Measurements from ENCODE around the gene UCK1. TPM values are rescaled to one million over a fixed set of nuclear protein-coding genes. Genes with fewer than 3 reads are reported as not detected.
"Not testable (repeated sequence)": the region's sequence is repeated elsewhere in the genome, so short reads cannot be mapped to it uniquely, and the experiment has no call there.

The UCK1 gene
- total RNA-seq, 1 donor from 2014 or later = 23.0 TPM

DNA sequence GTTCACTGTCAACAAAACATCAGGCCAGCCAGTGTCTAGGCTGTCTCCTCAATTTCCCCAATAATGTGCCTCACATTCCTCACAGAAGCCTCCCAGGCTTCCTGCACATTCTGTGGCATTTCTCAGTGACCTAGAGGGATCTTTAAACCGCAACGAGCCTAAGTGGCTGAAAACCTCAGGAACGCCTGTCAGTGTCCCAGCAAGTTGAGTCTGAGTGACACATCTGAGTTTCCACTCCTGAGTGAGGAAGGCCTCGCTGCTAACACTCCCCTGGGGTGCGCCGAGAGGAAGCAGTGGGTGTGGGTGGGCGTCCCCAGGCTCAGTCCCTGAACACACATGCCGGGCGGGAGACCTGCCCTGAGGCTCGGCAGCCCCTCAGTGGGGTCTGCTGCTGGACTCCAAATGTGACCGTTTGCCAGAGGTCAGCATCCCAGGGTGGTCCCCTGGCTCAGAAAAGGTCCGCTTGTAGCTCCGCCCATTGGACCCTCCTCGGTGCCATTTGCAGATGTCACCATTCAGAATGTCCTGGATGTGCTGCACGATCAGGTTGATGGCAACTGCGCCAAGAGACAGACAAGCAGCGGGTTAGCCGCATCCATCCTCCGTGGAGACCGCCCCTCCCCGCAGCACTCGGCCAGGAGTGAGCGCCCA lies 6.3 kb downstream of the UCK1 start:
- intact Hi-C loops (cut with micrococcal nuclease) = no loop called here

DNA sequence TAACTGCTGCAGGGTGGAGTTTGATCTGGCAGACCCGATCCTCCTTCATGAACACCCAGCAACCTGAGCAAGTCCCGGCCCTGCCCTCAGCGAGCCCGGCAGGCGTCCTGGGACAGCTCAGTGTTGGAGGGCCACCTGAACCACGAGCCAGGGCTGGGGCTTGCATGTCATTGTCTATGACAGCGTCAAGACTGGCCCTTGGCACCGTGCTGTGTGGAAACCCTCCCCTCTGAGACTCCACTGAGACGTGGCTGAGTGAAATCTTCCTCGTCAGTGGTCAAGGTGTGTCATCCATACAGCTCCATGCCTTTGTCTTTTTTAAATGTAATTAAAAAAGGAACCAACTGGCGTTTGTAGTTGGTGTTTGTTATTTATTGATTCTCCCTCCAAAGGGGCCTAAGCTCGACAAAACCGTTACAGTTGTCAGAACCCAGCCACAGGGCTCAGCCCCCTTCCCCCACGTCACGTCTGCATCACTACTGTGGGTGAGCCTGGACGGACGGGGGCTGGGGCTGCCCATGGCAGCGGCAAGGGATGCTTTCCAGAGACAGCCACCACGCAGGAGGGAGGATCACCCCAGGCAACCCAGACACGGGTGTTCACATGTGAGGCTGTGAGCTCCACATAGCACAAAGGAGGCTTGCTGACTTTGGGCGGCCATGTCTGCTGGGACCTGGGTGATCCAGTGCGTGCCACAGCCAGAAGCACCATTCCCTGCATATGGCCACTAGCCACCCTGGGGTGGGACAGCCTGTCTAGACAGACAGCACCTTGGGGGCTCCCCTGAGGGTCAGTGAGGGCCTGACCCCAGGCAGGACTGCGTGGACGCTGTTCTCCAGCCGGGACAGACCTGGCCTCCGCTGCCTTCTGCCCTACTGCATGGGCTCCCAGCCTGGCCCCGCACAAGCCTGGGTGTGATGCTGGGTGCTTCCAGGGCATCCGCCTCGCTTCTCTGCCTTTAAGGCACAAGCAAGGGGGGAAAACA lies 7.3 kb downstream of the UCK1 start:
- intact Hi-C loops (cut with micrococcal nuclease) = no loop called here

DNA sequence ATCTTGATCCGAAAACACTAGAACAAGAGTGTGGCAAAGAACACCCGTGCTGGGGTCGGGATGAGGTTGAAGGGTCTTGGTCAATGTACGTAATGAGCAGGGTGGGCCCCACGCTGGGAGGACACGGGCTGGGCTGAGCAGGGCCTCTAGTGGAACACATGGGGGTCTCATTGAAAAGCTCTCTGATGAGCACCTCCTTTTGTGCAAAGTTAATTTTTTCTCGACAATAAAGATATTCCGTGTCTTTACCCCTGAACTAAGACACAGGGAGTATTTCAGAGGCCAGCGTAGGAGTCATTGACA lies 8.0 kb downstream of the UCK1 start:
- intact Hi-C loops (cut with micrococcal nuclease) = no loop called here

DNA sequence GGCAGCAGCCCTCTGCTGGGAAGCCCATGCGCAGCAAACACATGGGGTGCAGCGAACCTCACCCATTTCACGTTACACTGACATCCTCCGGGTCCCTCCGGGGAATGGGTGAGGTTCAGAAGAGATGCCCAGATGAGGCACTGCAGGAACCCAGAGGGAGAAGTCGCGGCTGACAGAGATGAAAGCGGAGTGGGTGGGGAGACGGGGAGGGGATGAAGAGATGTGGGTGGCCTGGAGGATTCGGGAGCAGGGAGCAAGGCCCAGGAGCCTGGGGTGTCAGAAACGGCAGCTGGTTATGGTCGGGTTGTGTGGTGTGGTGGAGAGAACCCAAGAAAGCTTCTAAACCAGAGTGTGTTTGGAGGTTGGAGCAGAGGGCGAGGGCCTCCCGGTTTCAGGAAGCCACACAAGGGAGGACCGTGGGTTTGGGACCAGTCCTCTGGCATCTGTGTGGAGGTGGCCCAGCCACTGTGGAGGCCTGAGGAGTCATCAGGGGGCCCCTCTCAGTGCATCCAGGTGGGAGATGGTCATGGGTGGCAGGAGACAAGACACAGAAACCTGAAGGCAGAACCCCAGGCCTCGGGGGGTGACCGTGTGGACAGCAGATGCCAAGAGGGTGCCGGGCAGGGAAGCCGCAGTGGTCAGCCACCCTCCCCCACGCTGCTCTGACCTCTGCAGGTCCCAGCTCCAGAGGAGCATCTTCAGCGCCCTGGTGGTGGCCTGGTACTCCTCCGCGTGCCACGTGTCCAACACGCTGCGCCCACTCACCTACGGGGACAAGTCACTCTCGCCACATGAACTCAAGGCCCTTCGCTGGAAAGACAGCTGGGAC lies 8.6 kb downstream of the UCK1 start:
- intact Hi-C loops (cut with micrococcal nuclease) = no loop called here

DNA sequence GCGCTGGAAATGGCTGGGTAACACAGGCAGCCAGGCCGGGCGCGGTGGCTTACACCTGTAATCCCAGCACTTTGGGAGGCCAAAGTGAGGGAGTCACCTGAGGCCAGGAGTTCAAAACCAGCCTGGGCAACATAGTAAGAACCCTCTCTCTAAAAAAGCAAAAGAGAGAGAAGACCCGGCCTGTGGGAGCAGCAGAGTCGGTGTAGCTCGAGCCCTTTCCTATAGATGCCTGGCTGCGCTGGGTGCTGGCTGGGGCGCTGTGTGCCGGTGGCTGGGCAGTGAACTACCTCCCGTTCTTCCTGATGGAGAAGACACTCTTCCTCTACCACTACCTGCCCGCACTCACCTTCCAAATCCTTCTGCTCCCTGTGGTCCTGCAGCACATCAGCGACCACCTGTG lies 9.2 kb downstream of the UCK1 start:
- intact Hi-C loops (cut with micrococcal nuclease) = no loop called here

DNA sequence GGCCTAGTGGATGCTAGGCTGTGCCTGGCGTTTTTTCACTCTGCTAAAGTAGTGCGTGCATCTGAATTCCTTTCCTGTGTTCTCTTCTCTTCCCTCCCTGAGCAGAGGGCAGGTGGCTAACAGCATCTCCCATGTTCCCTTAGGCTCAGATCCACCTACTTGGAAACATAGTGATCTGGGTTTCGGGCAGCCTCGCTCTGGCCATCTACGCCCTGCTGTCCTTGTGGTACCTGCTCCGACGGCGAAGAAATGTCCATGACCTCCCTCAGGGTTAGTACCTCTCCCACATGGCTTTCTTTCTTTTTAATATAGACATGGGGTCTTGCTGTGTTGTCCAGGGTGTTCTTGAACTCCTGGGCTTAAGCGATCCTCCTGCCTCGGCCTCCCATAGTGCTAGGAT lies 9.9 kb downstream of the UCK1 start:
- intact Hi-C loops (cut with micrococcal nuclease) = no loop called here

DNA sequence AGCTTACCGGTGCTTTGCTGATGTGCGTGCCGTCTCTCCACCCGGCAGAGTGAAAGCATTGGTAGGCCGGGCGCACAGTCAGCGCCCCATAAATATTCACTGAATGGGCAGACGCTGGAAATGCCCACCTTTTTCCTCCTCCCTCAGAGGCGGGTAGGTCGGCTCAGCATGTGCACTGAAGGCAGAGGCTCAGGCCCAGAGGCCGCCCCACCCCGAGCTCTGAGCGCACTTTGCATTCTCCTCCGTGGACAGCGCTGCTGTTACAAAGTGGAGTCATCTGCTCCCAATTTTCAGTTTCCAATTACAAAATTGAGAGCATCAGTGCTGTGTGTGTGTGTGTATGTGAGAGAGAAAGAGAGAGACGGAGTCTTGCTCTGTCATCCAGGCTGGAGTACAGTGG lies 10.6 kb downstream of the UCK1 start:
- intact Hi-C loops (cut with micrococcal nuclease) = no loop called here

DNA sequence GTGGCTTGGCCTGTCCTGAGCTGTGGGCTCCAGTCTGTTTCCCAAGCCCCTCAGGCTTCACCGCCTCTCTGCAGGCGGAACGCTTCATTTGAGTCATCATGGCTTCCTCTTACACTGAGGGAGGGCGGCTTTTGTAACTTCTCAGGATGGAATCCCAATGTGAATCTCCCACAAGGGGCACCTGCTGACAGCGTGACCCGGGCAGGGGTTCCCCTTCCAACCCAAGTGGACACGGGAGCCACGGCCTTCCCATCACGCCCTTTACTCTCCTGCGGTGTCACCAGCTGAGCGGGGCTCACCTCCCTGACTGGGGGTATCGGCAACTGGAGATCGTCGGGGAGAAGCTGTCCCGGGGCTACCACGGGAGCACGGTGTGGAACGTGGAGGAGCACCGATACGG lies 12.5 kb downstream of the UCK1 start:
- intact Hi-C loops (cut with micrococcal nuclease) = no loop called here

DNA sequence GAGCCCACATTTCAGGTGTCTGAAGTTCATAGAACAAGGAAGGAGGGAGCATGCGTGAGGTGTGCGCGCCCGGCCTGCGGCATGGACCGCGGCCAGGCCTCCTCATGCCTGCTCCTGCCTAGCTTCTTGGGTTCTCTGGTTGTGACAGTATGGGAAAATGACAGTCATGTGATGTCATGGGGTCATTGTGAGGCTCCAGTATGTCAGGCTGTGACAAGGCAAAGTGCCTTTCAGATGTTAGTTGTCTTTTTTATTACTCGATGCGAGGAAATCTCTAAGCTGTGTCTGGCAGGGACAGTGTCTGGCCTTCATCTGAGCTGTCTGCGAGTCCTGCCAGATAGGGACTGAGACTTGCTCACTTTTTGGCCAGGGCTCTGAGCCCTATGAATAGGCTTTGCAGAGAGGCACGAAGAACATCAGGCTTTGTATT lies 13.3 kb downstream of the UCK1 start:
- intact Hi-C loops (cut with micrococcal nuclease) = no loop called here

DNA sequence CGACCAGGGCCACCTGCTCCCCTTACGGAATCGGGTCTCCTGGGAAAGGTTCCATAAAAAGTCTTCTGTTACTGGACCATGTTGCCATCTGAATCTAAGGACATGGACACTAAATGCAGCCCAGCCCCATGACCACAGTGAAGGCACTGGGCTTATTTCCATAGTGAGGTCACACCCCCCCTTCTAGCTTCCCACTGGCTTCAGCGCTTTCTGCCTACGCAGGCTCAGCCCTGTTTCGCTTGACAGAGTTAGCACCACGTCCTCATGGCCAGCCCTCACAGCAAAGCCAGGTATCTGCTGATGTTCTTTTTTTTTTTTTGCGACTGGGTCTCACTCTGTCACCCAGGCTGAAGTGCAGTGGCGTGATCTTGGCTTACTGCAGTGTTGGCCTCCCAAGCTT lies 14.1 kb downstream of the UCK1 start:
- intact Hi-C loops (cut with micrococcal nuclease) = no loop called here

DNA sequence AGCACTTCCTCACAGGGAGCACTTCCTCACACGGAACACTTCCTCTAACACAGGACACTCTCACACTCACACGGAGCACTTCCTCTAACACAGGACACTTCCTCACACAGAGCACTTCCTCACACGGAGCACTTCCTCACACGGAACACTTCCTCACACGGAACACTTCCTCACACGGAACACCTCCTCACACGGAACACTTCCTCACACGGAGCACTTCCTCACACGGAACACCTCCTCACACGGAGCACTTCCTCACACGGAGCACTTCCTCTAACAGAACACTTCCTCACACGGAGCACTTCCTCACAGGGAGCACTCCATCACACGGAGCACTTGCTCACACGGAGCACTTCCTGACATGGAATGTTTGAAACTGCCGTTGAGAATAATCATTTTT lies 15.0 kb downstream of the UCK1 start:
- intact Hi-C loops (cut with micrococcal nuclease) = no loop called here

DNA sequence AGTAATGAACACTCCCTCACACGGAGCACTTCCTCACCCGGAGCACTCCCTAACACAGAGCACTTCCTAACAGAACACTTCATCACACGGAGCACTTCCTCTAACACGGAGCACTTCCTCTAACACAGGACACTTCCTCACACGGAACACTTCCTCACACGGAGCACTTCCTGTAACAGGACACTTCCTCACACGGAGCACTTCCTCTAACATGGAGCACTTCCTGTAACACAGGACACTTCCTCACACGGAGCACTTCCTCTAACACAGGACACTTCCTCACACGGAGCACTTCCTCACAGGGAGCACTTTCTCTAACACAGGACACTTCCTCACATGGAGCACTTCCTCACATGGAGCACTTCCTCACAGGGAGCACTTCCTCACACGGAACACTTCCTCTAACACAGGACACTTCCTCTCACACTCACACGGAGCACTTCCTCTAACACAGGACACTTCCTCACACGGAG lies 15.5 kb downstream of the UCK1 start:
- intact Hi-C loops (cut with micrococcal nuclease) = not testable (repeated sequence)

DNA sequence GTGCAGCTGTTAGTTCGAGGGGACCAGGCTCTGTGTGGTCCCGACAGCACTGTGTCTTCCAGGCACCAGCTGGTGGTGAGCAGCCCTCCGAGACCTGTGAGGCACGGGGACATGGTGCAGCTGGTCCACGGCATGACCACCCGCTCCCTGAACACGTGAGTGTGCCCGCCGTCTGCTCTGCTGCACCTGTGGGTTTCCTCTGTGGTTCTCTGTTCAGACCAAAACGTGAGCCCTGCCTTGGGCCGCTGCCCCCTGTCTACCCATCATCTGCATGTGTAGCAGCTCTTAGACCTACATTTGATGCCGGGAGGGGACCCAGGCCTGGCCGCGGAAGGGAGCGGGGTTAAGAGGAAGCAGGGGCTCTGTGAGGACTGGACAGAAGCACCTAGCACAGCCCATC lies 17.9 kb downstream of the UCK1 start:
- intact Hi-C loops (cut with micrococcal nuclease) = no loop called here

DNA sequence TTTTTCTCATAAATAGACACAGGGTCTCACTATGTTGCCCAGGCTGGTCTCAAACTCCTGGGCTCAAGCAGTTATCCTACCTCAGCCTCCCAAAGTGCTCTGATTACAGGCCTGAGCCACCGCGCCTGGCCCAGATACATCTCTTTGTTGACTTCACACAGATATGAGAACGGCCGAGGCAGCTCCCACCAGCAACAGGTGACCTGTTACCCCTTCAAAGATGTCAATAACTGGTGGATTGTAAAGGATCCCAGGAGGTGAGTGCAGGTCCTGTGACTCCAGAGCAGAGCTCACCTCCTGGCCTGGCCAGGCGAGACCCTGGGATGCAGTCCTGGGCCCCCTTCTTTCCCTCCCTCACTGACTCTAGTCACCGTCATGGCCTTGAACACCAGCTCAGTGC lies 19.2 kb downstream of the UCK1 start:
- intact Hi-C loops (cut with micrococcal nuclease) = no loop called here

DNA sequence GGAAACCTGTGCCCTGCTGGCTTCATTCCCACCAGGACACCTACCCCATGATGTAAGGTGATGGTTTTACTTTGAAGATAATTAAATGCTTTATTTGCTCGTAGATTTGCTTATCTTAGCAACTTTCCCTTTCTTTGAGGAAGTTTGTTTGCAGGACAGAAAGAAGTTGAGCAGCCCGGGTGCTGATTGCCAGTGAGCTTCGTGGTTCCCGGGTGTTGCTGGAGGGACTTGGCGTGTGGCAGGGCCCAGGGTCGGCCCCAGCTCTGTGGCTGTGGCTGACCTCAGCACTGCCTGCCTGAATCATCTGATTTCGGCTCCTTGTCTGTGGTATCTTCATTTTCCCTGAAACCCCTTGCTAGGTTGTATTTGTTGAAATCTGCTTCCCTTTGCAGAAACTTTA lies 19.6 kb downstream of the UCK1 start:
- intact Hi-C loops (cut with micrococcal nuclease) = no loop called here

DNA sequence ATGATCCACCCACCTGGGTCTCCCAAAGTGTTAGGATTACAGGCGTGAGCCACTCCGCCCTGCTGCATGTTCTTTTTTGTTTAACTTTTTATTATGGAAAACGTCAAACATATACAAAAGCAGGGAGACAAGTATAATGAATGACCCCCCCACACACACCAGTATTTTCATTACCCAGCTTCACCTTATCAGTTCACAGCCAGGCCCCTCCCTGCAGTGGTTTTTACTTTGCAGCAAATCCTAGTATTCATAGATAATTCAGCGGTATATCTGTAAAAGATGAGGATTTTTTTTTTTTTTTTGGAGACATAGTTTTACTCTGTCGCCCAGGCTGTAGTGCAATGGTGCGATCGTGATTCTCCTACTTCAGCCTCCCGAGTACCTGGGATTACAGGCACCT lies 26.1 kb downstream of the UCK1 start:
- intact Hi-C loops (cut with micrococcal nuclease) = no loop called here

DNA sequence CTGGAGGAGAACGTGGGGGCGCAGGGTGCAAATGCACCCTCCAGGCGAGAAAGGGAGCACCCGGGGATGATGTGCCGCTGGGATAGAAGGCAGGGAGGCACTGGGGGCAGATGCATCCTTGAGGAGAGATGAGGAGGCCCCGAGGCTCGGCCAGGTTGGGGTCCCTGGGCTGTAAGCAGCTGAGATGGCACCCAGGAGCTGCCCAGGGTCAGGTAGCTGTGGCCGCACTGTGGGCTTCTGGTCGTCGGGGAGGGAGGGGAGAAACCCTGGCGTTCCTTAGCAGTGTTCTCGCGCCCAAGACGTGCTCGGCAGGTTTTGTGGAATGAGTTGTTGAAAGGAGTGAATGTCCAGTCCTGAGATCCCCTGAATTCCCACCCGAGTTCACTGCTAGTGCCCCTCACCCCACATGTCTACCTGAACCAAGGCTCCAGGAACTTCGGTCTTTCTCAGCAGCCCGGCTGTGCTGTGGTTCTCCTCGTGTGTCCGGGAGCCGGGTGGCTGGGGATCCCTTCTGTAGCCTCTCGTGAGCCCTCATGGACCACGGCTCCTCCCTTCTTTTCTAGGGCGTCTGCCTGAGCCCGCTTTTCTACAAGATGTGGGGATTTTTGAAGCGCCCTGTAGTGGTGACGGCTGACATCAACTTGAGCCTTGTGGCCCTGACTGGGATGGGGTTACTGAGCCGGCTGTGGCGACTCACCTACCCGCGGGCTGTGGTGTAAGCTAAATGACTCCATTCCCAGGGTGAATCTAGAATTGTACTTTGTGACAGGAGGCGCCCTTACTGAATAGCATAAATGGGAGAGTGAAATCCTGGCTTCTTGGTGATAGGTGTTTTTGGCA lies 27.2 kb downstream of the UCK1 start:
- intact Hi-C loops (cut with micrococcal nuclease) = loop anchor here (1.0 to 5.0 kb wide), 10 partner anchors 73 to 848 kb away; partner anchors contain the start of genes FAM78A, NUP214 and SETX

DNA sequence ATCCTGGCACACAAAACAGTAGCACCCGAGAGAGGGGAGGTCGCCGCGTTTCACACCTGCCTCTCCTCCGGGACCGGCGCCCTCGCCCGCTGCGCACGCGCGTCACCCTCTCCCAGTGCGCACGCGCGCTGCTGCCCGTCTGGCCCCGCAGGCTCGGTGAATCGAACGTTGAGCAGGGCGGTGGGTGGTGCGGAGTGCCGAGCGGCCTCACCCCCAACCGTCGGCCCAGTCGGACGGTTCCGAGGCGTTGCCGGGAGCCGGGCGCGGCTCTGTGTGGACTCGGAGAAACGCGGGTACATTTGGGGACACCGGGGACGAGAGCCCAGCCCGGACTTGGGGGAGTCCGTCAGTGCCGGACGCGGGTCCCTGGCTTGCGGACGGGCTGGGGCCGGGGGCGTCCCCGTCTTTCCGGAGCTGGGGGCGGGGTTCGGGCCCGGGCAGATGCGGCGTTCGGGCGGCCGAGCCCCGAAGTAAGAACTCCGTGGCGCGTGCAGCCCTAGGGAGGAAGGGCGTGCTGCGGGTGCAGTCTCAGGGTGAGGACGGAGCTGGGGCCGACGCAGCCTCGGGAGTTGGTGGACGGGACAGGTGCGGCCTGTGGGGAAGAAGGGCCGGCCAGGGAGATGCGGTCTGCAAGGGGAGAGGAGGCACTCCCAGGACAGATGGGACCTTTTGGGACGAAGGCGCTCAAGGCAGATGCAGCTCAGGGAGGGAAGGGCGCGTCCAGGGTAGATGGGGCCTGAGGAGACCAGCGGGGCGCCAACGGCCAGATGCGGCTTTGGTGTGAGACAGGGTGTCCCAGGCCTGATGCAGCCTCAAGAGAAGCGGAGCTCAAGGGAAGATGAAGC lies 28.1 kb downstream of the UCK1 start, which contains the start of gene POMT1:
Gene POMT1 (plus strand): TSS at position 138 of the 845 bp plus-strand sequence. CDS start 1,301 bp downstream, outside the sequence.
- intact Hi-C loops (cut with micrococcal nuclease) = loop anchor here (1.0 to 5.0 kb wide), 7 partner anchors 74 to 849 kb away; partner anchors contain the start of genes FAM78A and SETX

DNA sequence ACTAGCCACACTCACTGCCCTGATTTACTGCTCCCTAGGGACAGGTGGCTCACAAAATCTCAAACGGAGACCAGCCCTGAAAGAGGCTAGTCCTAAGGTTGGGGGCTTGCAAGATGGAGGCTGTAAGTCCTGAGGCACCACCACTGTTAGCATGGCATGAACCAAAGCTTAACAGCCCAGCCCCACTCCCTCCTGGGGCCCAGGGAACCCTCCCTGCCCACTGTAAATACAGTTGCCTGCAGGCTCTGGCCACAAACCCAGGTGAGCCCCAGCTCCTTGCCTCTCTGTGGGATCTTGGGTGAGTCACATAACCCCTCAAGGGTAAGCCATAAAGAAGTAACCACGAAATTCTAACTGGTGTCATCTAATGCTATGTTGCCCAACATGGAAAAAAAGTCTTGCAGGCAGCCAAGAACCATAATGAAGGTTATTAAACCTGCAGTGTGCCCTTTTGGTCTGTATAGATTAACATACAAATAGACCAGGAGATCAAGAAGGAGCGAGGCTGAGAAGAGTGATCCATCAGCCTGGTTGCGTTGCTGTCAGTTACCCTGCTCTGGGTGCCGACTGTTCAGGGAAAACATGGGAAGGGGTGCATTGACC lies 30.0 kb downstream of the UCK1 start:
- intact Hi-C loops (cut with micrococcal nuclease) = loop anchor here (1.0 to 5.0 kb wide), 10 partner anchors 30 to 851 kb away; partner anchors contain the start of genes FAM78A, SETX and UCK1

All from T-helper 1 cell treated with Interleukin-12 subunit alpha and Interleukin-12 subunit beta and Interleukin-4 antibody, amounts not matched to agents 30 ng/mL and 1 ng/mL, for 36 hours (primary cell).